GM23338 (cell line): ENCODE results near the gene RPS6KA4. TPM values are rescaled to one million over a fixed set of nuclear protein-coding genes. Genes with fewer than 3 reads are reported as not detected.
A peak's percentile ranks its signal among the peaks of the same experiment; 100 is the strongest.
"Not testable (repeated sequence)": the region's sequence is repeated elsewhere in the genome, so short reads cannot be mapped to it uniquely, and the experiment has no call there.

ENCODE experiments used
- ATAC-seq: fragments of 200-7000 bp; cut with Tn5 transposase; 3 replicates; pipeline ENCODE4 v1.9.1; 2020
- DNase-seq: peaks from one replicate; pipeline ENCODE4 v3.0.0-alpha.2; 2015; ENCODE audit warnings: low spot score
- H2AFZ ChIP-seq: fragments of 200-600 bp; sonication (generic); 2 replicates; pipeline ENCODE4 v1.8.0; 2016; ENCODE audit warnings: antibody characterized with exemption, mild to moderate bottlenecking, moderate library complexity
- H3F3A ChIP-seq: fragments of 200-600 bp; sonication (generic); replicated peaks from 2 replicates; pipeline ENCODE4 v1.8.0; 2017; ENCODE audit warnings: antibody characterized with exemption, mixed run types, low read depth
- H3K27ac ChIP-seq: fragments of 200-600 bp; sonication (generic); 2 replicates; pipeline ENCODE4 v1.6.1; 2016; ENCODE audit warnings: low read depth
- H3K27me3 ChIP-seq: fragments of 200-600 bp; sonication (generic); 2 replicates; pipeline ENCODE4 v1.8.0; 2016; ENCODE audit warnings: mild to moderate bottlenecking, mixed run types, moderate library complexity; ENCODE audit not compliant: insufficient read depth
- H3K36me3 ChIP-seq: fragments of 200-600 bp; sonication (generic); 2 replicates; pipeline ENCODE4 v1.8.0; 2016; ENCODE audit warnings: mild to moderate bottlenecking; ENCODE audit not compliant: insufficient read depth
- H3K4me1 ChIP-seq: fragments of 200-600 bp; sonication (generic); 2 replicates; pipeline ENCODE4 v1.8.0; 2016; ENCODE audit warnings: mild to moderate bottlenecking, moderate library complexity; ENCODE audit not compliant: insufficient read depth
- H3K4me2 ChIP-seq: fragments of 200-600 bp; sonication (generic); 2 replicates; pipeline ENCODE4 v1.7.1; 2017; ENCODE audit warnings: mixed run types
- H3K4me3 ChIP-seq: fragments of 200-600 bp; sonication (generic); 2 replicates; pipeline ENCODE4 v1.6.1; 2016; ENCODE audit warnings: mixed run types
- H3K79me2 ChIP-seq: fragments of 200-600 bp; sonication (generic); replicated peaks from 2 replicates; pipeline ENCODE4 v1.8.0; 2017; ENCODE audit warnings: mild to moderate bottlenecking; ENCODE audit not compliant: insufficient read depth
- H3K9me2 ChIP-seq: fragments of 200-600 bp; sonication (generic); 2 replicates; pipeline ENCODE4 v1.8.0; 2017; ENCODE audit not compliant: insufficient read depth
- H4K20me1 ChIP-seq: fragments of 200-600 bp; sonication (generic); replicated peaks from 2 replicates; pipeline ENCODE4 v1.8.0; 2017; ENCODE audit warnings: mild to moderate bottlenecking; ENCODE audit not compliant: insufficient read depth
- H3K27ac Mint-ChIP-seq: 2 replicates; pipeline ENCODE4 v1.8.0; 2020; ENCODE audit warnings: inconsistent platforms, mild to moderate bottlenecking, moderate library complexity, mixed read lengths
- H3K27me3 Mint-ChIP-seq: 3 replicates; pipeline ENCODE4 v1.8.0; 2022; ENCODE audit warnings: low read depth, mild to moderate bottlenecking, moderate library complexity, mixed read lengths, inconsistent platforms; ENCODE audit not compliant: insufficient read depth, poor library complexity
- H3K36me3 Mint-ChIP-seq: 3 replicates; pipeline ENCODE4 v1.8.0; 2021; ENCODE audit warnings: low read depth, mild to moderate bottlenecking, inconsistent platforms, moderate library complexity, mixed read lengths
- H3K4me1 Mint-ChIP-seq: 3 replicates; pipeline ENCODE4 v1.8.0; 2020; ENCODE audit warnings: mild to moderate bottlenecking, inconsistent platforms, mixed read lengths
- H3K4me3 Mint-ChIP-seq: 3 replicates; pipeline ENCODE4 v1.8.0; 2021; ENCODE audit warnings: moderate library complexity, mild to moderate bottlenecking, inconsistent platforms, mixed read lengths
- H3K9me3 Mint-ChIP-seq: 3 replicates; pipeline ENCODE4 v1.8.0; 2020; ENCODE audit warnings: moderate library complexity, mild to moderate bottlenecking, inconsistent platforms, mixed read lengths
- CTCF ChIP-seq, 2 experiments: fragments of 200-600 bp in 1 of 2; sonication (generic) in 1 of 2; conservative IDR thresholded peaks; 2 replicates each; pipeline versions ENCODE4 v1.5.1 to v1.6.1; 2016 to 2017; ENCODE audit warnings: antibody characterized with exemption in 2 of 2, low read depth in 2 of 2, mild to moderate bottlenecking in 2 of 2, moderate library complexity in 1 of 2
- EZH2phosphoT487 ChIP-seq: fragments of 200-600 bp; sonication (generic); IDR thresholded peaks from one replicate; pipeline ENCODE4 v1.8.1; 2018; ENCODE audit warnings: antibody characterized with exemption; ENCODE audit not compliant: unreplicated experiment
- STAT1 ChIP-seq: IDR thresholded peaks from one replicate; pipeline ENCODE4 v1.6.1; 2016; ENCODE audit warnings: antibody characterized with exemption; ENCODE audit not compliant: unreplicated experiment
- polyA plus RNA-seq: library from polyadenylated mRNA; unstranded; fragments of >200 nt; fragmentation: Nextera tagmentation; extraction: Ambion mirVana; gene quantifications from 2 replicates; pipeline ENCODE4 v1.2.1, GENCODE V29; 2016
- total RNA-seq: library from RNA; depleted of rRNA; stranded (reverse); fragments of >200 nt; shearing (Covaris generic); gene quantifications from 2 replicates; pipeline ENCODE4 v1.2.3, GENCODE V29; 2014

RPS6KA4 gene
- total and polyA plus RNA-seq, 2 experiments from 2014 or later: 3.5 to 19.9 TPM

- Mint-ChIP-seq H3K27me3 (peaks cover 29% of the 10 kb centered on the region), H3K4me1 (peaks cover 13% of the 10 kb centered on the region), H3K27ac (0 out of 2 replicates have a peak overlapping the region, but pooled peaks have one; percentile 26), H3K4me3 (no peak overlapping the region; the same call in 2 of the 3 replicates), H3K9me3 (no peaks in the 10 kb centered on the region; the same call in 1 of the 3 replicates), H3K36me3 (peaks cover 32% of the 10 kb centered on the region)
- Histone ChIP-seq H3K9me2 (no peaks in the 10 kb centered on the region), H3K4me2 (no peak overlapping the region), H3K4me3 (no peak overlapping the region), H3K79me2 (peaks cover 34% of the 10 kb centered on the region), H3K27me3 (no peaks in the 10 kb centered on the region), H3K36me3 (no peaks in the 10 kb centered on the region; the same call in 1 of the 2 replicates), H2AFZ (no peak overlapping the region), H3F3A (peaks cover 19% of the 10 kb centered on the region; the same call in 1 of the 2 replicates), H4K20me1 (no peaks in the 10 kb centered on the region; the same call in 1 of the 2 replicates), H3K4me1 (peaks cover 10% of the 10 kb centered on the region), H3K27ac (no peak overlapping the region)
- DNase-seq: peak; percentile 40
- TF ChIP-seq STAT1 (no peak), CTCF (conservative IDR thresholded peaks at IDR 0.05; ENCODE audit: low read depth in 2 of 2) (peak in 1 of 2 experiments; percentile 40)
- ATAC-seq: no peak
These were observed 44.7 kb upstream of the RPS6KA4 start for GRCh38 chr11:64314146-64314804.

DNA sequence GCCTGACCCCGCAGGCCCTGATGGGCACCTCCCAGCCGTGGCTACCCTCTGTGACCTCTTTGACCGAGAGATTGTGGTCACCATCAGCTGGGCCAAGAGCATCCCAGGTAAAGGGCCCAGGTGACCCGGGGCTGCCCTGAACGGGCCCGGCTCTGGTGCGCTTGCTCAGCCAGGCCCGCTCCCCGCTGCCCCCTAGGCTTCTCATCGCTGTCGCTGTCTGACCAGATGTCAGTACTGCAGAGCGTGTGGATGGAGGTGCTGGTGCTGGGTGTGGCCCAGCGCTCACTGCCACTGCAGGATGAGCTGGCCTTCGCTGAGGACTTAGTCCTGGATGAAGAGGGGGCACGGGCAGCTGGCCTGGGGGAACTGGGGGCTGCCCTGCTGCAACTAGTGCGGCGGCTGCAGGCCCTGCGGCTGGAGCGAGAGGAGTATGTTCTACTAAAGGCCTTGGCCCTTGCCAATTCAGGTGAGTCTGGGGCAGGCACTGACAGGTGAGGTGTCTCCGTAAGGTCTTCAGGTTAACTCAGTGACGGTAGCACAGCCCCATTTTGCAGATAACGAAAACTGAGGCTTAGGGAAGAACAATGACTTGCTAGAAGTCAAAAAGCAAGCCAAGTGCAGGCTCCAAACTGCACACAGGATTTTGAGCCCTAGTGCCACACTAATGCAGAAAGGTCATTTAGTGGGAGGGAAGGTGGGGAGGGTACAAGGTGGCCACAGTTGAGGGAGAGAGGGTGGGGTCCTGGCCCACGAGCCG is 44.0 kb upstream of the RPS6KA4 start:
- H3K4me2 ChIP-seq: no peak overlapping the region
- H3K27ac ChIP-seq: no peak overlapping the region
- TF ChIP-seq CTCF (conservative IDR thresholded peaks at IDR 0.05; ENCODE audit: low read depth in 2 of 2): peak in 1 of 2 experiments; percentile 39; a peak in 2 of 4 replicates
- no peak for TF ChIP-seq EZH2phosphoT487
- no peaks in the 10 kb centered on the region; the same call in 1 of the 2 replicates for H4K20me1 ChIP-seq
- peaks cover 14% of the 10 kb centered on the region for H3K4me1 Mint-ChIP-seq
- H3K4me3 ChIP-seq: no peak overlapping the region
- DNase-seq (no peak), ATAC-seq (no peak)
- H3K36me3 Mint-ChIP-seq: peaks cover 34% of the 10 kb centered on the region
- H3K27ac Mint-ChIP-seq: 0 out of 2 replicates have a peak overlapping the region, but pooled peaks have one; percentile 26
- no peaks in the 10 kb centered on the region; the same call in 1 of the 2 replicates for H3K36me3 ChIP-seq
- H3K9me2 ChIP-seq: no peaks in the 10 kb centered on the region
- H2AFZ ChIP-seq: no peak overlapping the region
- H3K4me1 ChIP-seq: peaks cover 12% of the 10 kb centered on the region
- peaks cover 19% of the 10 kb centered on the region; the same call in 1 of the 2 replicates for H3F3A ChIP-seq
- H3K79me2 ChIP-seq: peaks cover 27% of the 10 kb centered on the region
- H3K27me3 ChIP-seq: no peaks in the 10 kb centered on the region
- H3K27me3 Mint-ChIP-seq: peaks cover 30% of the 10 kb centered on the region
- peak overlapping the region; percentile 49 for H3K4me3 Mint-ChIP-seq
- H3K9me3 Mint-ChIP-seq: no peaks in the 10 kb centered on the region; the same call in 1 of the 3 replicates

DNA sequence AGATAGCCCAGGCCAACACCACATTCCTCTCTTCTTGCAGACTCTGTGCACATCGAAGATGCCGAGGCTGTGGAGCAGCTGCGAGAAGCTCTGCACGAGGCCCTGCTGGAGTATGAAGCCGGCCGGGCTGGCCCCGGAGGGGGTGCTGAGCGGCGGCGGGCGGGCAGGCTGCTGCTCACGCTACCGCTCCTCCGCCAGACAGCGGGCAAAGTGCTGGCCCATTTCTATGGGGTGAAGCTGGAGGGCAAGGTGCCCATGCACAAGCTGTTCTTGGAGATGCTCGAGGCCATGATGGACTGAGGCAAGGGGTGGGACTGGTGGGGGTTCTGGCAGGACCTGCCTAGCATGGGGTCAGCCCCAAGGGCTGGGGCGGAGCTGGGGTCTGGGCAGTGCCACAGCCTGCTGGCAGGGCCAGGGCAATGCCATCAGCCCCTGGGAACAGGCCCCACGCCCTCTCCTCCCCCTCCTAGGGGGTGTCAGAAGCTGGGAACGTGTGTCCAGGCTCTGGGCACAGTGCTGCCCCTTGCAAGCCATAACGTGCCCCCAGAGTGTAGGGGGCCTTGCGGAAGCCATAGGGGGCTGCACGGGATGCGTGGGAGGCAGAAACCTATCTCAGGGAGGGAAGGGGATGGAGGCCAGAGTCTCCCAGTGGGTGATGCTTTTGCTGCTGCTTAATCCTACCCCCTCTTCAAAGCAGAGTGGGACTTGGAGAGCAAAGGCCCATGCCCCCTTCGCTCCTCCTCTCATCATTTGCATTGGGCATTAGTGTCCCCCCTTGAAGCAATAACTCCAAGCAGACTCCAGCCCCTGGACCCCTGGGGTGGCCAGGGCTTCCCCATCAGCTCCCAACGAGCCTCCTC is 43.1 kb upstream of the RPS6KA4 start:
- H2AFZ ChIP-seq: not testable (repeated sequence)
- peak overlapping the region; percentile 98 for H3K4me3 Mint-ChIP-seq

More for the DNA sequence above, 43.1 kb upstream of the RPS6KA4 start:
- not testable (repeated sequence) for H3K9me3 Mint-ChIP-seq, DNase-seq, H4K20me1 ChIP-seq, H3K27me3 ChIP-seq, H3K9me2 ChIP-seq, ATAC-seq, H3K36me3 ChIP-seq
- Mint-ChIP-seq H3K4me1 (peaks cover 15% of the 10 kb centered on the region), H3K27ac (peak overlapping the region; percentile 100), H3K27me3 (peaks cover 33% of the 10 kb centered on the region), H3K36me3 (peaks cover 44% of the 10 kb centered on the region)
- Histone ChIP-seq H3F3A (peaks cover 17% of the 10 kb centered on the region; the same call in 1 of the 2 replicates), H3K79me2 (peaks cover 22% of the 10 kb centered on the region), H3K4me2 (peak overlapping the region; percentile 74), H3K4me3 (peak overlapping the region; percentile 82), H3K27ac (peak overlapping the region; percentile 93), H3K4me1 (peaks cover 12% of the 10 kb centered on the region)
